ENCODE measurements around the gene TUBGCP3.
A peak's percentile ranks its signal among the peaks of the same experiment; 100 is the strongest.
"Not testable (repeated sequence)": the region's sequence is repeated elsewhere in the genome, so short reads cannot be mapped to it uniquely, and the experiment has no call there.

Gene TUBGCP3

GRCh38 chr13:112526146-112526853 is 61.7 kb downstream of the TUBGCP3 start:
- DNase-seq (ENCODE audit: low read depth): no peak

GRCh38 chr13:112525356-112525945 is 62.5 kb downstream of the TUBGCP3 start:
- DNase-seq (ENCODE audit: low read depth): no peak

DNA sequence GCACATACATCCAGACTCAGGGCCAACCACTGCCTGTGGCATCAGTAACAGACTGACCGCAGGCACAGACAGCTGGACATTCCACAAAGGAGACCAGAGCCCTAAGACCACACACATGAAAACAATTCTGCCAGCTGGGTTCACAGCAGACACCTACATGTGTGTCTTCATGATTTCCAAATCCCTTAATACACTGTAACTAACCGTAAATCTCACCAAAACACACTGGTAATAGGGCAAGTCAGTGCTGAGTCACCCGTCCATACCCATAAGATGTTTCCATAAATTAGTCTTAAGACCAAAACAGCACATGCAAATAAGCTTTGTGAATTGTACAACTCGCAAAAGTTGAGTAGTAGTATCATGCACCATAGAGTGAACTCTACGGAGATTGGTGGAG is 65.4 kb downstream of the TUBGCP3 start:
- DNase-seq (ENCODE audit: low read depth): peak; percentile 38

DNA sequence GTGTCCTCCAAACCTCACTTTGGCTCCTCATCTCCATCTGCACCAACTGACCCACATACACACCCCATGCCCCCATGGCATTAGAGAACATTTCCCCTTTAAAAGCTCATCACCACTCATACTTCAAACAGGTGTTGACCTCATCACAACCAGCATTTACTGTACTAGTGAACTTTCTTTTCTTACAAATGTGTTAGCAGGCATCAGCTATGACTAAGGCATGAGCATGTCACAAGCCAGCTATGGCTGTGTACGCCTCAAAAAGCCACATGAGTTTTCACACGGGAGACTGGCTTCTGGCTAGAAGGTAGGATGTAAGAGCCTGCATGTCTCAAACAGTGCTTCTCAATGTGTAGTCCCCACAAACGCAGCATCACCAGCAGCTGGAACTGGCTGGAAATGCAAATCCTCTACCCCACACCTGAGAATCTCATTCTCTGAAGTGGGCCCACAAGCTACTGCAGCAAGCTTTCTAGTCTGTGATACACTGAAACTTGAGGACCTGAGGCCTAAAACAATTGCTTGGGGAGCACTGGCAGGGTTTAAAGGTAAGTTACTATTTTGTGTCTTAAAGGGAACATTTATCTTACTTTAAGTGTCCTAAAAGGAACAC is 66.8 kb downstream of the TUBGCP3 start:
- DNase-seq (ENCODE audit: low read depth): no peak

DNA sequence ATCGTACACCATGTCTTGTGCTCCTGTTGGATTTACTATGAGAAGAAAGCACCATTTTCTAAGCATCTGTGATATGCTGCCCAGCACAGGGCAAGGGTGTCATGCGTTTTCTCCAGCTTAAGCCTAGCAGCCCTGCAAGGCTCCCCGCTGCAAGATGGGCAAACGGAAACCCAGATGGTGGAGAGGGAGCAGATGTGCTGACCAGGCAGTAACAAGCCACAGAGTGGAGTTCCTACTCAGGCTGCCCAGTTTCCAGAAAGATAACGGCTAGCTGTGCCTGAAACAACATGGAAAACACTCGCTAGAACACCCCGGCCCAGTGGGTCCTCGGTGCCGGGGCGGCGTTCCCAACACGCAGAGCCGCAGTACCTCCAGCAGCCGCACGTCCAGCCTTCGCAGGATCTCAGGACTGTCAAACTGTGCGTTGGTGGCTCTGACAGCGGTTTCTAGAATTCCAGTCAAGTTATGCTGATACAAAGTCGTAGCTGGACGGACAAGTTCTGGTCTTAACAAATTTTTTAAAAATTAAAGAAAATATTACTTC is 68.4 kb downstream of the TUBGCP3 start:
- DNase-seq (ENCODE audit: low read depth): no peak

DNA sequence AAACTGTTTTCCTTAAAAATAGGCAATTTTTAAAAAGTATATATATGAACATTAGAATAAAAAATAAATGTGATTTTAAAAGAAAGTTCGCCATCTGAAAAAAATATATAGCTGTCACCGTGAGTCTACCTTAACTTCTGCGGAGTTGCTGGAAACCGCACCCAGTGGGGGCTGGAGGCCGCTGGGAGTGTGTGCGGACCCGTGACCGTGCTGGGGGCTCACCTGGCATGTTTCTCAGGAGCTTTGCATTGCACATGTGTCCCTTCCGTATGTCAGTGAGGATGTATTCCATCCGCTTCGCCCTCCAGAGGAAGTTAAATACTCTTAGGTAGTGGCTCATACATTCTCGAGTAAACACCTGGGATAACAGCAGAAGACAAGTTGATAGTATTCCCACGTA is 71.7 kb downstream of the TUBGCP3 start:
- DNase-seq (ENCODE audit: low read depth): no peak

- DNase-seq (ENCODE audit: low read depth): no peak
These were observed 74.2 kb downstream of the TUBGCP3 start for GRCh38 chr13:112513761-112514160.

DNA sequence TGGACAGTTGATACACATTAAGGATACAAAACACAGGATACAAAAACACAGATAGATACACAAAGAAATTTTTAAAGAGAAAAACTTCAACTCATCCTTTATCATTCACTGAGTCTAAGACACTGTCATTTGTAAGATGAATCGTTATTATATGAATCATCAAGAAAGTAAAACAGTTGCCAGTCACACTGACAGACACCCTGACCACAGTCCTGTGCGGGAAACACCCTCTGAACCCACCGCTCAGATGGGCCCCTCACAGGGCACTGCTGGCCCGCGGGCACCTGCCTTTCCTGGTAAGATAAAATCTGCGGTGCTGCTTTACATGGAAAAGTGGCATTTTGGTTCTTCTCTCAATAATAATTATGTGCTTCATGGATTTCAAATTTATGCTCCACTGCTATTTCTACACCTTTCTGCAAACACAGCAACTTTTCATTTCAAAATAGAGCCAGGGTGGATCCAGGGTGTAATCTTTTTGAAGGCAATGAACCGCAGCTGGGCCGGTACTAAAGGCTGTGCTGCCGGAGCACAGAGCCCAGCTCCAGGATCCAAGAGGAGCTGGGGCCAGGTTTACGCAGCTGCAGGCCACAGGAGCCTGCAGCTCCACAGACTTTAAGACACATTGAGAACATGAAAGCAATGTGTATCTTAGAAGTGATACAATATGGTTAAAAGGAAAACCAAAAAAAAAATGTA is 76.8 kb downstream of the TUBGCP3 start:
- peak; percentile 13 for DNase-seq (ENCODE audit: low read depth)

GRCh38 chr13:112510002-112510780 is 77.8 kb downstream of the TUBGCP3 start:
- DNase-seq (ENCODE audit: low read depth): peak; percentile 60

GRCh38 chr13:112509190-112509589 is 78.8 kb downstream of the TUBGCP3 start:
- no peak for DNase-seq (ENCODE audit: low read depth)

GRCh38 chr13:112506046-112506445 is 81.9 kb downstream of the TUBGCP3 start:
- DNase-seq (ENCODE audit: low read depth): no peak

DNA sequence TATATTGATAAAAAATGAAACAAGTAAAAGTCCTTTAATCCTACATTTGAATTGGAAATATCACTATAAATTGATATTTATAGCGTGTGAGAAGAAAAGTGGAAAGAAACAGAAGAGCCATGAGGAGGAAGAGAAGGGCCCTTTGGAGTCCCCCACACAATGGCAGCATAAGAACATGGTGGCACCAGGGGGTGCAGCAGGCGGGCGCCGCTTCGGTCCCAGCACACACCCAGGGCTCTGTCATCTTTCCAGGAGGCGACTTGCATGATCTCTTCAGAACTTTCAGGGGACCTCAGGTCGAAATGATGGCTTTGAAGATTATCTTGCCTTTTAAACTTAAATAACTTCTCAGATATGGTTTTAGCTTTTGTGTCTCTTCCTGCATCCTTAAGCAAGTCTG is 91.8 kb downstream of the TUBGCP3 start:
- DNase-seq (ENCODE audit: low read depth): no peak

GRCh38 chr13:112495465-112495864 is 92.5 kb downstream of the TUBGCP3 start:
- DNase-seq (ENCODE audit: low read depth): no peak

- no peak for DNase-seq (ENCODE audit: low read depth)
These were observed 98.8 kb downstream of the TUBGCP3 start for GRCh38 chr13:112489199-112489598.

DNA sequence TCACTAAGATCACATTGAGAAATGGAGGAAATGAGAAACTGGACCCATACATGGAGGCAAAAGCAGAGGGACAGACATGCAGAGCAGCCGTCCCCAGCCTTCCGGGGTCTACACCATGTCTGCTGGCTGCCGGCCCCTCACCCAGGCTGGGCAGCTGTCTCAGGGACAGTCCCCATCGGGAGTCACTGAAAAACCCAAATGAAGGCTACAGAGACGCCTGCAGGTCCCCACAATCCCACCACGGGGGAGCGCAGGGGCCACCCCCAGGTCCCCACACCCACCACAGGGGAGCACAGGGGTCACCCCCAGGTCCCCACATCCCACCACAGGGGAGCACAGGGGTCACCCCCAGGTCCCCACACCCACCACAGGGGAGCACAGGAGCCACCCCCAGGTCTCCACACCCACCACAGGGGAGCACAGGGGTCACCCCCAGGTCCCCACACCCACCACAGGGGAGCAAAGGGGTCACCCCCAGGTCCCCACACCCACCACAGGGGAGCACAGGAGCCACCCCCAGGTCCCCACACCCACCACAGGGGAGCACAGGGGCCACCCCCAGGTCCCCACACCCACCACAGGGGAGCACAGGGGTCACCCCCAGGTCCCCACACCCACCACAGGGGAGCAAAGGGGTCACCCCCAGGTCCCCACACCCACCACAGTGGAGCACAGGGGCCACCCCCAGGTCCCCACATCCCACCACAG is 99.5 kb downstream of the TUBGCP3 start:
- DNase-seq (ENCODE audit: low read depth): not testable (repeated sequence)

GRCh38 chr13:112487127-112487517 is 100.8 kb downstream of the TUBGCP3 start:
- no peak for DNase-seq (ENCODE audit: low read depth)

GRCh38 chr13:112486386-112487126 is 101.4 kb downstream of the TUBGCP3 start:
- peak; percentile 7 for DNase-seq (ENCODE audit: low read depth)

DNA sequence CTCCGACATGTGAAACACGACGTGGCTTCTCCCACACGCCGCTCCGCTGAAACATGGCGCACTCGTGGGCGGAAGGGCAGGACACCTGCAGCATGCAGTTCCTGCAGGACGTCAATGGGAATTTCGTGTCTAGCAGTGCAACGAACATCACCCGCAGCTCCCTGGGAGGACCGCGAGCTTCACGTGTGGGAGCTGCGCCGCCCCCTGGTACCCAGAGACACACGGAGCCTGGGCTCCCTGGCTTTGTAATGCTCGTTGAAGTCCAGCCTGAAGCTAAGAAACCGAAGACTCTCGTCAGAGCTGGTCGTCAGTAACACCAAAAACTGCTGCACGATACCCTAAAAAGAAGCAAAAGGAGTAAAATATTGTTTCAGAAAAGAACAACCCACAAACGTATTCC is 102.1 kb downstream of the TUBGCP3 start:
- DNase-seq (ENCODE audit: low read depth): not testable (repeated sequence)

GRCh38 chr13:112483299-112483698 is 104.7 kb downstream of the TUBGCP3 start:
- no peak for DNase-seq (ENCODE audit: low read depth)

DNA sequence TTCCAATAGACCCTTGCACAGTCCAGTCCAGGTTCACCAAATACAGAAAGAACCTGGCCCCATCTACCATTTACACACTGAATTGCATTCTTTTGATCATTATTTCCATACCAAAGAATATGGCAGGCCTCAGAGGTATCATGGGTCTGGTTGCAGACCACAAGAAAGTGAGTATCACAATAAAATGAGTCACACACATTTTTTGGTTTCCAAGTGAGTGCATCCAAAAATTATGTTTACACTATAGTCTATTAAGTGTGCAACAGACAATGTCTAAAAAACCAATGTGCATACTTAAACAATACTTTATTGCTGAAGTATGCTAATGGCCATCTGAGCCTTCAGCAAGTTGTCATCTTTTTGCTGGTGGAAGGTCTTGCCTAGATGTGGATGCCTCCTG is 106.5 kb downstream of the TUBGCP3 start:
- peak; percentile 33 for DNase-seq (ENCODE audit: low read depth)

Measured in EH (cell line).